T-helper 1 cell treated with Interleukin-12 subunit alpha and Interleukin-12 subunit beta and Interleukin-4 antibody, amounts not matched to agents 30 ng/mL and 1 ng/mL, for 36 hours (primary cell): ENCODE results near the gene ESX1. TPM values are rescaled to one million over a fixed set of nuclear protein-coding genes. Genes with fewer than 3 reads are reported as not detected.

Experiments
- total RNA-seq: library from RNA; stranded (reverse); gene quantifications from 2 replicates; pipeline ENCODE4 v1.2.3, GENCODE V29; 2022

The ESX1 gene
- total RNA-seq, 1 donor from 2014 or later: not detected

Other genes starting within 250 kb of the ESX1 start
- not detected in 2 replicates for gene H2BW1, start 241.2 kb downstream of the ESX1 start, total RNA-seq
- gene H2BW2, start 215.0 kb downstream of the ESX1 start, total RNA-seq: not detected in 2 replicates
- 3.3 and 4.6 TPM in 2 replicates for gene TMSB15C, start 178.7 kb downstream of the ESX1 start, total RNA-seq
- gene ZCCHC18, start 142.4 kb downstream of the ESX1 start, total RNA-seq: 0.34 and 0.90 TPM in 2 replicates
- gene SLC25A53, start 97.9 kb downstream of the ESX1 start, total RNA-seq: 7.1 and 7.5 TPM in 2 replicates
- 13.4 and 14.0 TPM in 2 replicates for gene FAM199X, start 88.5 kb downstream of the ESX1 start, total RNA-seq